HepG2 (cell line): ENCODE results near the gene ANXA5. TPM values are rescaled to one million over a fixed set of nuclear protein-coding genes. Genes with fewer than 3 reads are reported as not detected.

Experiments used
- ATAC-seq: fragments of 200-7000 bp; cut with Tn5 transposase; 3 replicates; pipeline ENCODE4 v1.9.1; 2020; ENCODE audit warnings: mild to moderate bottlenecking, moderate library complexity
- BruUV-seq: library from RNA; stranded (reverse); fragments of 400-500 nt; replicated peaks from 2 replicates; lab custom pipeline; 2021; lab: Mats Ljungman, UMichigan
- CTCF ChIA-PET: fragments of 300-600 bp; formaldehyde crosslinking; extraction: SDS; loops from one replicate; lab custom pipeline; 2021; ENCODE audit warnings: low total read pairs, inconsistent platforms, low intra/inter-chr PET ratio; lab: Yijun Ruan, JAX
- POLR2A ChIA-PET: fragments of 350-600 bp; sonication (Branson Sonifier 250); formaldehyde crosslinking; loops from one replicate; lab custom pipeline; 2020; ENCODE audit warnings: antibody characterized with exemption, inconsistent platforms; lab: Yijun Ruan, JAX
- DNase-seq: peaks from one replicate; pipeline ENCODE4 v3.0.0-alpha.2; 2015; ENCODE audit warnings: low spot score
- FAIRE-seq: peaks from 3 replicates; lab custom pipeline; 2011; peaks lifted over from hg19 to GRCh38; lab: Jason Lieb, UNC
- H2AFZ ChIP-seq: one replicate; pipeline ENCODE4 v1.6.1; 2011; ENCODE audit warnings: low read length, inconsistent platforms
- H3K27ac ChIP-seq: fragments of 300-600 bp; 3 replicates; pipeline ENCODE4 v1.8.0; 2011; ENCODE audit warnings: mixed run types, mild to moderate bottlenecking, mixed read lengths, low read length, inconsistent platforms; ENCODE audit not compliant: insufficient read depth; ENCODE audit errors: extremely low read length
- H3K27me3 ChIP-seq, 2 experiments: fragments of 200-600 bp in 1 of 2; 2 replicates in 1 of 2; 3 replicates in 1 of 2; pipeline versions ENCODE4 v1.6.0 to v1.8.0; 2011; ENCODE audit warnings: low read length in 2 of 2, mild to moderate bottlenecking in 2 of 2, moderate library complexity in 2 of 2, inconsistent platforms in 1 of 2; ENCODE audit not compliant: insufficient read depth in 2 of 2, control insufficient read depth in 1 of 2
- H3K36me3 ChIP-seq, 2 experiments: fragments of 200-600 bp in 1 of 2; replicated peaks in 1 of 2; 2 replicates in 1 of 2; 3 replicates in 1 of 2; pipeline versions ENCODE4 v1.5.1 to v1.8.0; 2011; ENCODE audit warnings: low read length in 2 of 2, inconsistent platforms in 1 of 2; ENCODE audit not compliant: insufficient read depth in 2 of 2, control insufficient read depth in 1 of 2
- H3K4me1 ChIP-seq: 2 replicates; pipeline ENCODE4 v1.5.1; 2012; ENCODE audit warnings: low read length, inconsistent platforms; ENCODE audit not compliant: insufficient read depth
- H3K4me2 ChIP-seq: 2 replicates; pipeline ENCODE4 v1.6.0; 2011; ENCODE audit warnings: low read depth, low read length, inconsistent platforms
- H3K4me3 ChIP-seq, 3 experiments: fragments of 200-600 bp in 1 of 3; sonication (generic), shearing (Covaris generic) in 1 of 3; replicated peaks in 1 of 3; 2 replicates each; pipeline ENCODE4 v1.5.1; 2011 to 2016; ENCODE audit warnings: low read length in 3 of 3, inconsistent platforms in 2 of 3, low read depth in 2 of 3, mild to moderate bottlenecking in 2 of 3, control low read depth in 1 of 3, mixed read lengths in 1 of 3; ENCODE audit not compliant: insufficient read depth in 1 of 3
- H3K79me2 ChIP-seq: one replicate; pipeline ENCODE4 v1.6.1; 2011; ENCODE audit warnings: low read length, inconsistent platforms; ENCODE audit not compliant: insufficient read depth
- H3K9ac ChIP-seq: 2 replicates; pipeline ENCODE4 v1.6.0; 2011; ENCODE audit warnings: mild to moderate bottlenecking, low read depth, low read length, inconsistent platforms; ENCODE audit not compliant: insufficient read depth
- H3K9me3 ChIP-seq: 2 replicates; pipeline ENCODE4 v1.5.1; 2012; ENCODE audit warnings: mild to moderate bottlenecking, low read length
- H4K20me1 ChIP-seq: 2 replicates; pipeline ENCODE4 v1.6.0; 2011; ENCODE audit warnings: inconsistent platforms, mild to moderate bottlenecking, low read length, moderate library complexity; ENCODE audit not compliant: insufficient read depth
- CBX2 ChIP-seq, 2 experiments: fragments of 200-600 bp in 1 of 2; sonication (generic); formaldehyde crosslinking in 1 of 2; IDR thresholded peaks; 2 replicates each; pipeline versions ENCODE4 v1.7.0 to v1.8.1; 2018 to 2022; ENCODE audit warnings: low read depth in 2 of 2, low read length in 1 of 2, mild to moderate bottlenecking in 1 of 2, missing genetic modification reagents in 1 of 2
- CEBPB ChIP-seq: IDR thresholded peaks from 2 replicates; pipeline ENCODE4 v1.6.1; 2011; ENCODE audit warnings: low read depth, low read length, improper control_type of control experiment, borderline replicate concordance
- HIC2 ChIP-seq: sonication (generic); formaldehyde crosslinking; IDR thresholded peaks from 2 replicates; pipeline ENCODE4 v1.9.0; 2022; ENCODE audit warnings: low read depth, missing genetic modification reagents
- HNRNPK ChIP-seq: fragments of 200-400 bp; formaldehyde crosslinking; IDR thresholded peaks from 2 replicates; pipeline ENCODE4 v1.6.1; 2018; ENCODE audit warnings: low read length, low read depth, moderate library complexity, mild to moderate bottlenecking; ENCODE audit not compliant: poor library complexity, severe bottlenecking
- MLXIP ChIP-seq: sonication (generic); formaldehyde crosslinking; IDR thresholded peaks from 2 replicates; pipeline ENCODE4 v1.9.0; 2021; ENCODE audit warnings: missing genetic modification reagents, borderline replicate concordance
- PCBP2 ChIP-seq: fragments of 200-400 bp; formaldehyde crosslinking; optimal IDR thresholded peaks from 2 replicates; pipeline ENCODE3; 2018; ENCODE audit warnings: low read length, low read depth; ENCODE audit not compliant: poor library complexity, severe bottlenecking
- POLR2G ChIP-seq: fragments of 200-400 bp; formaldehyde crosslinking; IDR thresholded peaks from 2 replicates; pipeline ENCODE4 v1.6.1; 2018; ENCODE audit warnings: mild to moderate bottlenecking, low read depth, low read length, moderate library complexity
- RBM22 ChIP-seq: fragments of 200-400 bp; formaldehyde crosslinking; optimal IDR thresholded peaks from 2 replicates; pipeline ENCODE3; 2017; ENCODE audit warnings: mild to moderate bottlenecking, low read length, moderate library complexity
- RFX3 ChIP-seq: IDR thresholded peaks from 2 replicates; pipeline ENCODE4 v1.6.1; 2016; ENCODE audit warnings: missing biosample characterization, missing genetic modification reagents
- RFX5 ChIP-seq: IDR thresholded peaks from 2 replicates; pipeline ENCODE4 v1.6.1; 2011; ENCODE audit warnings: low read depth, low read length, improper control_type of control experiment
- TEAD2 ChIP-seq: sonication (generic); formaldehyde crosslinking; IDR thresholded peaks from 2 replicates; pipeline ENCODE4 v1.9.0; 2021; ENCODE audit warnings: missing genetic modification reagents
- ZNF605 ChIP-seq: sonication (generic); formaldehyde crosslinking; IDR thresholded peaks from 2 replicates; pipeline ENCODE4 v1.8.0; 2022; ENCODE audit warnings: mild to moderate bottlenecking, missing genetic modification reagents
- WGBS: methylation state at CpG from one replicate; pipeline ENCODE4 v1.1.6; 2017; ENCODE audit warnings: low lambda C conversion rate; 5-methylcytosine and 5-hydroxymethylcytosine counted together
- in situ Hi-C: cut with HindIII; loops from 2 replicates; pipeline ENCODE4 v1.10.0; 2017; ENCODE audit warnings: low pct_unique_long_range_greater_than_20kb; ENCODE audit not compliant: extremely low pct_ligation_motif_present
- intact Hi-C: fragments of 100-400 bp; cut with micrococcal nuclease; formaldehyde crosslinking; loops from one replicate; pipeline ENCODE4 v1.10.0; 2022; ENCODE audit not compliant: unreplicated experiment
- polyA plus RNA-seq, 8 experiments: library from polyadenylated mRNA; depleted of rRNA in 3 of 8; stranded (reverse) in 7 of 8; unstranded in 1 of 8; fragments of >200 nt; fragmentation: Illumina TruSeq in 4 of 8; extraction: Trizol in 4 of 8; gene quantifications; 2 replicates each; pipeline versions ENCODE4 v1.2.1 to v1.2.3, GENCODE V29; 2011 to 2016; ENCODE audit warnings: low read depth in 4 of 8, missing spikeins in 1 of 8, mixed read lengths in 1 of 8; ENCODE audit not compliant: insufficient read depth in 1 of 8
- total RNA-seq, 5 experiments: library from RNA; depleted of rRNA; stranded (reverse); fragments of >200 nt; fragmentation: Illumina TruSeq; extraction: Trizol; gene quantifications; 2 replicates each; pipeline ENCODE4 v1.2.3, GENCODE V29; 2016; ENCODE audit warnings: low read depth in 1 of 5

ANXA5 gene
- total and polyA plus RNA-seq, 2 of the 13 experiments (the other 11 are each of a cell fraction or from before 2014, with no cell fraction given): 209 to 342 TPM

DNA sequence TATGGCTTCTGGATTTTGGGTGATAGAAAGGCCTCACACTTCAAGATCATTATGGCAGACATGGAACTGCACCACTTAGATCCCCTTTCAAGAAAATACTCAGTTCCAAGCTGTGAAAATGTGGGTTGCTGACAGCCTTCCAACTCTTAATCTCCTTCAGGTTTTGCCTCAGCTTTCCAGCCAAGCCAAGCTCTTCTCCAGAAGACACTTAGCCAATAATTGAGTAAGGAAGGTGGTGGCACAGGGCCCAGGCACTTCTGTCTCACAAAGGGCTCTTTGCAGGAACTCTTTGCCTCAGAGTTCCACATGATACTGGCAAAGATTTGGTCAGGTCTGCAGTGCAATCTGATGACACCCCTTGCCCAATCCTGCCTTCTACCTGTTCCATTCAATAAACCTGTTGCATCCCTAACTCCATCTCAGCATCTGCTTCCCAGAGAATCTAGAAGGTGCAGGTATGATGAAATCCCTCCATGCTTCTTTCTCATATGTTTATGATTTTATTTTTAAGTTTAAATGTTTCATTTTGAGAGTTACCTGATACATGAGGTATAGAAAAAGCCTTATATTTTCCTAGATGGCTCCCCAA, 30.6 kb downstream of the ANXA5 start:
- no peak overlapping the region for H3K4me2 ChIP-seq
- in situ Hi-C loops: no loop called here
- peaks cover 13 to 39% of the 10 kb centered on the region in 2 experiments; a peak in 4 of 5 replicates for H3K36me3 ChIP-seq
- ATAC-seq (no peak), FAIRE-seq (no peak), DNase-seq (no peak)
- H4K20me1 ChIP-seq: no peaks in the 10 kb centered on the region
- no peaks in the 10 kb centered on the region for H3K9me3 ChIP-seq
- H3K4me1 ChIP-seq: no peaks in the 10 kb centered on the region
- no peaks in the 10 kb centered on the region for H3K79me2 ChIP-seq
- POLR2A ChIA-PET: interaction anchor here (1.0 kb wide), 1 partner anchor 31 kb away, joined by 3 read pairs; the partner anchor contains the start of gene ANXA5
- H3K27me3 ChIP-seq: no peaks in the 10 kb centered on the region
- H3K9ac ChIP-seq: no peak overlapping the region
- H3K4me3 ChIP-seq: no peak overlapping the region
- CTCF ChIA-PET: no interaction called here
- no peak overlapping the region for H3K27ac ChIP-seq
- no TSS peak for BruUV-seq
- intact Hi-C loops: no loop called here
- no peak overlapping the region for H2AFZ ChIP-seq
- TF ChIP-seq RBM22 (peak; percentile 66), HIC2 (no peak), CEBPB (0 out of 2 replicates have a peak, but pooled peaks have one; percentile 26), POLR2G (peak; percentile 67)

- intact Hi-C loops: no loop called here
- BruUV-seq: no TSS peak
- TF ChIP-seq CBX2 (IDR thresholded peaks at IDR 0.05; ENCODE audit: low read depth, low read length): no peak
- TF ChIP-seq CBX2 (CRISPR knock-in tag; IDR thresholded peaks at IDR 0.05; ENCODE audit: low read depth): no peak
- TF ChIP-seq RFX5: no peak
- TF ChIP-seq MLXIP (CRISPR knock-in tag): no peak
- no peak for TF ChIP-seq TEAD2 (CRISPR knock-in tag)
- TF ChIP-seq PCBP2: peak; percentile 29
- peak; percentile 91 for TF ChIP-seq HNRNPK
- no peak for TF ChIP-seq ZNF605 (CRISPR knock-in tag)
- no peak for TF ChIP-seq RFX3 (CRISPR knock-in tag)
Observed at GRCh38 chr4:121665371-121665770, 31.4 kb downstream of the ANXA5 start.

More at GRCh38 chr4:121665371-121665770, 31.4 kb downstream of the ANXA5 start:
- Histone ChIP-seq H3K36me3 (peaks cover 11 to 32% of the 10 kb centered on the region in 2 experiments; a peak in 4 of 5 replicates), H3K9ac (no peak overlapping the region), H3K4me1 (no peaks in the 10 kb centered on the region), H3K27me3 (no peaks in the 10 kb centered on the region), H3K4me2 (no peak overlapping the region), H3K4me3 (no peak overlapping the region), H2AFZ (no peak overlapping the region), H3K79me2 (no peaks in the 10 kb centered on the region), H4K20me1 (no peaks in the 10 kb centered on the region), H3K9me3 (no peaks in the 10 kb centered on the region), H3K27ac (no peak overlapping the region)
- FAIRE-seq (no peak), DNase-seq (no peak), ATAC-seq (no peak)
- WGBS: 95% methylated on average over 3 of the region's 3 CpGs
- in situ Hi-C loops: no loop called here
- ChIA-PET CTCF (no interaction called here), POLR2A (interaction anchor here (1.7 kb wide), 1 partner anchor 31 kb away, joined by 4 read pairs; the partner anchor contains the start of gene ANXA5)
